ENCODE data around the gene STK33.

Gene STK33

GRCh38 chr11:8601376-8602133, 7.5 kb upstream of the STK33 start:
- TF ChIP-seq CTCF (IDR thresholded peaks at IDR 0.05; ENCODE audit: low read depth, low read length) = no peak

GRCh38 chr11:8598506-8598905, 4.5 kb upstream of the STK33 start:
- Histone ChIP-seq H3K9me3 (ENCODE audit: severe bottlenecking) (no peaks in the 10 kb centered on the region), H3K36me3 (no peaks in the 10 kb centered on the region), H3K4me3 (ENCODE audit: low read depth, low read length) (no peak overlapping the region), H3K27me3 (ENCODE audit: insufficient read depth, low read depth, severe bottlenecking) (no peaks in the 10 kb centered on the region), H3K27ac (no peak overlapping the region)
- DNase-seq = no peak
- no peak for TF ChIP-seq CTCF (IDR thresholded peaks at IDR 0.05; ENCODE audit: low read depth, low read length)

More at GRCh38 chr11:8601376-8602133, 7.5 kb upstream of the STK33 start:
- Histone ChIP-seq H3K27ac (no peak overlapping the region), H3K9me3 (ENCODE audit: severe bottlenecking) (no peaks in the 10 kb centered on the region), H3K36me3 (no peaks in the 10 kb centered on the region), H3K4me3 (ENCODE audit: low read depth, low read length) (no peak overlapping the region), H3K27me3 (ENCODE audit: insufficient read depth, low read depth, severe bottlenecking) (no peaks in the 10 kb centered on the region)
- peak; percentile 23 for DNase-seq

GRCh38 chr11:8597182-8597581, 3.2 kb upstream of the STK33 start:
- no peaks in the 10 kb centered on the region for H3K36me3 ChIP-seq
- H3K27ac ChIP-seq = no peak overlapping the region
- no peak for TF ChIP-seq CTCF (IDR thresholded peaks at IDR 0.05; ENCODE audit: low read depth, low read length)
- no peak overlapping the region for H3K4me3 ChIP-seq (ENCODE audit: low read depth, low read length)
- H3K9me3 ChIP-seq (ENCODE audit: severe bottlenecking) = no peaks in the 10 kb centered on the region
- H3K27me3 ChIP-seq (ENCODE audit: insufficient read depth, low read depth, severe bottlenecking) = no peaks in the 10 kb centered on the region
- no peak for DNase-seq

GRCh38 chr11:8596504-8597046, 2.5 kb upstream of the STK33 start:
- no peak for TF ChIP-seq CTCF (IDR thresholded peaks at IDR 0.05; ENCODE audit: low read depth, low read length)
- H3K27me3 ChIP-seq (ENCODE audit: insufficient read depth, low read depth, severe bottlenecking) = no peaks in the 10 kb centered on the region
- H3K4me3 ChIP-seq (ENCODE audit: low read depth, low read length) = no peak overlapping the region
- H3K9me3 ChIP-seq (ENCODE audit: severe bottlenecking) = no peaks in the 10 kb centered on the region
- H3K36me3 ChIP-seq = no peaks in the 10 kb centered on the region
- H3K27ac ChIP-seq = no peak overlapping the region
- no peak for DNase-seq

GRCh38 chr11:8593455-8593854, 573 bp downstream of the STK33 start:
- H3K27me3 ChIP-seq (ENCODE audit: insufficient read depth, low read depth, severe bottlenecking) = no peaks in the 10 kb centered on the region
- H3K4me3 ChIP-seq (ENCODE audit: low read depth, low read length) = peak overlapping the region; percentile 93
- no peaks in the 10 kb centered on the region for H3K36me3 ChIP-seq
- H3K9me3 ChIP-seq (ENCODE audit: severe bottlenecking) = no peaks in the 10 kb centered on the region
- no peak for DNase-seq
- TF ChIP-seq CTCF (IDR thresholded peaks at IDR 0.05; ENCODE audit: low read depth, low read length) = no peak
- no peak overlapping the region for H3K27ac ChIP-seq
